Measurements from ENCODE around the gene PLAAT5.

The PLAAT5 gene

DNA sequence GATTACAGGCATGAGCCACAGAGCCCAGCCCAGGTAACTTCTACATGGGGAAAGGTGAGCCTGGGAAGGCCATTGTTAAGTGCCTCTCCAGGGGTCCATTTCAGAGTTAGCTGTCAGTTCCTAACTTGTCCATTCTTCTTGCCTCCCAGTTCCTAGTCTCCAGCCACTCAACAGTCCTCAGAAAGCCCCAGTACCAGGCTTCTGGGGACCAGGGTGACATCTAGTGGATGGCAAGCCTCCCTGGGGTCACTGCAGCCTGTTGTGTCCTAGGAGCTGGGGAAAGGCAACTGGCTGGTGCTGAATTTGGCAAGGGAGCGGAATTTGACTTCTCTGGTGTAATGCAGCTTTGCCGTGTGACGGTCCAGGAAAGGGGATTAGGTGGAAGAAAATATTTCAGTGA, 17.0 kb upstream of the PLAAT5 start:
- H3K4me2 ChIP-seq (ENCODE audit: low read length): no peak overlapping the region
- no peaks in the 10 kb centered on the region for H3K9me2 ChIP-seq (replicated peaks; ENCODE audit: control insufficient read depth, low read length)
- H3K9me3 ChIP-seq (ENCODE audit: control insufficient read depth, insufficient read depth, low read length): no peaks in the 10 kb centered on the region
- no peak for TF ChIP-seq EZH2phosphoT487 (IDR thresholded peaks at IDR 0.05; ENCODE audit: borderline replicate concordance, low read length)
- TF ChIP-seq, protein P1, sequence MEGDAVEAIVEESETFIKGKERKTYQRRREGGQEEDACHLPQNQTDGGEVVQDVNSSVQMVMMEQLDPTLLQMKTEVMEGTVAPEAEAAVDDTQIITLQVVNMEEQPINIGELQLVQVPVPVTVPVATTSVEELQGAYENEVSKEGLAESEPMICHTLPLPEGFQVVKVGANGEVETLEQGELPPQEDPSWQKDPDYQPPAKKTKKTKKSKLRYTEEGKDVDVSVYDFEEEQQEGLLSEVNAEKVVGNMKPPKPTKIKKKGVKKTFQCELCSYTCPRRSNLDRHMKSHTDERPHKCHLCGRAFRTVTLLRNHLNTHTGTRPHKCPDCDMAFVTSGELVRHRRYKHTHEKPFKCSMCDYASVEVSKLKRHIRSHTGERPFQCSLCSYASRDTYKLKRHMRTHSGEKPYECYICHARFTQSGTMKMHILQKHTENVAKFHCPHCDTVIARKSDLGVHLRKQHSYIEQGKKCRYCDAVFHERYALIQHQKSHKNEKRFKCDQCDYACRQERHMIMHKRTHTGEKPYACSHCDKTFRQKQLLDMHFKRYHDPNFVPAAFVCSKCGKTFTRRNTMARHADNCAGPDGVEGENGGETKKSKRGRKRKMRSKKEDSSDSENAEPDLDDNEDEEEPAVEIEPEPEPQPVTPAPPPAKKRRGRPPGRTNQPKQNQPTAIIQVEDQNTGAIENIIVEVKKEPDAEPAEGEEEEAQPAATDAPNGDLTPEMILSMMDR (IDR thresholded peaks at IDR 0.05; ENCODE audit: low read depth, low read length, poor library complexity, severe bottlenecking): peak; percentile 39
- no peaks in the 10 kb centered on the region for H3K4me1 ChIP-seq (ENCODE audit: control insufficient read depth, low read length)
- no peak overlapping the region for H3K27ac ChIP-seq (ENCODE audit: low read depth, low read length)
- H4K20me1 ChIP-seq (ENCODE audit: control insufficient read depth, insufficient read depth, low read depth, low read length): no peaks in the 10 kb centered on the region
- no peaks in the 10 kb centered on the region for H3K36me3 ChIP-seq (ENCODE audit: control insufficient read depth, low read length)
- H3K79me2 ChIP-seq (ENCODE audit: control insufficient read depth, low read length): no peaks in the 10 kb centered on the region
- H3F3A ChIP-seq (ENCODE audit: control insufficient read depth, insufficient read depth): no peaks in the 10 kb centered on the region
- H3K4me3 ChIP-seq (ENCODE audit: low read length): no peak overlapping the region
- H3K27me3 ChIP-seq (ENCODE audit: control insufficient read depth, low read length): 0 out of 2 replicates have a peak, but pooled peaks cover 3% of the 10 kb centered on the region

DNA sequence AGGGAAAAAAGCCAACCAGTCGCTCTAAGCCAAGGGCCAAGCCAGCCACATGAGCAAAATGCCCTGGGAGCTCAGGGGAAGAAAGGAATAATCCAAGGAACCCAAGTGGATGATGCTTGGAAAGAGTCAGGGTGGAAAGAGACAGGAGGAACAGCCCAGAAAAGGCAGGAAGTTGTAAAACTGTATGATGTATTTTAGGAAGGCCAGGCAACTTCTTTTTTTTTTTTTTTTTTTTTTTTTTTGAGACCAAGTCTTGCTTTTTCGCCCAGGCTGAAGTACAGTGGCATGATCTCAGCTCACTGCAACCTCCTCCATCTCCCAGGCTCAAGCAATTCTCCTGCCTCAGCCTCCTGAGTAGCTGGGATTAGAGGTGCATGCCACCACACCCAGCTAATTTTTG, 16.5 kb upstream of the PLAAT5 start:
- Histone ChIP-seq H3F3A (ENCODE audit: control insufficient read depth, insufficient read depth) (no peaks in the 10 kb centered on the region), H3K4me2 (ENCODE audit: low read length) (no peak overlapping the region), H3K27ac (ENCODE audit: low read depth, low read length) (no peak overlapping the region), H3K4me3 (ENCODE audit: low read length) (no peak overlapping the region), H3K9me2 (replicated peaks; ENCODE audit: control insufficient read depth, low read length) (no peaks in the 10 kb centered on the region), H3K27me3 (ENCODE audit: control insufficient read depth, low read length) (0 out of 2 replicates have a peak, but pooled peaks cover 3% of the 10 kb centered on the region), H4K20me1 (ENCODE audit: control insufficient read depth, insufficient read depth, low read depth, low read length) (no peaks in the 10 kb centered on the region), H3K79me2 (ENCODE audit: control insufficient read depth, low read length) (no peaks in the 10 kb centered on the region), H3K9me3 (ENCODE audit: control insufficient read depth, insufficient read depth, low read length) (no peaks in the 10 kb centered on the region), H3K4me1 (ENCODE audit: control insufficient read depth, low read length) (no peaks in the 10 kb centered on the region), H3K36me3 (ENCODE audit: control insufficient read depth, low read length) (no peaks in the 10 kb centered on the region)
- TF ChIP-seq, protein P1 (IDR thresholded peaks at IDR 0.05; ENCODE audit: low read depth, low read length, poor library complexity, severe bottlenecking): no peak
- no peak for TF ChIP-seq EZH2phosphoT487 (IDR thresholded peaks at IDR 0.05; ENCODE audit: borderline replicate concordance, low read length)

DNA sequence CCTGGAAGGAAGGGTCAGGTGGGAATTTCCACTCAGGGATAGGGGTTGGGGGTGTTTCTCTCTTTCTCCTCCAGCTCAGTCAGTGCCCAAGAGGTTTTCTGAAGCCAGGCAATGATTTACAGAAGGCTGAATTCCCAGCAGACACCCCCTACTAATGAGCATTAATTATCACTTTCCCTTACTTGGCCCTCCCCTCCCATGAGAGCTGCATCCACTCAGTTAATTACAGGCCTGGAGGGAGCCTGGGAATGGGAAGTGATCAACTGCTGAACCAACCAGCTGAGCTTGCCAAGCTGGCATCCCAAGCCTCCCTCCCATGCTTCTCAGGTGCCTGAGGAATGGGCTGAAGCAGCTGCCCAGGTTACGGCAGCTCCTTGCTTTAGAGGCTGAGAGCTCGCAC, 15.9 kb upstream of the PLAAT5 start:
- H4K20me1 ChIP-seq (ENCODE audit: control insufficient read depth, insufficient read depth, low read depth, low read length): no peaks in the 10 kb centered on the region
- no peaks in the 10 kb centered on the region for H3K79me2 ChIP-seq (ENCODE audit: control insufficient read depth, low read length)
- H3K36me3 ChIP-seq (ENCODE audit: control insufficient read depth, low read length): no peaks in the 10 kb centered on the region
- no peaks in the 10 kb centered on the region for H3K9me3 ChIP-seq (ENCODE audit: control insufficient read depth, insufficient read depth, low read length)
- no peak overlapping the region for H3K27ac ChIP-seq (ENCODE audit: low read depth, low read length)
- H3K27me3 ChIP-seq (ENCODE audit: control insufficient read depth, low read length): 0 out of 2 replicates have a peak, but pooled peaks cover 3% of the 10 kb centered on the region
- TF ChIP-seq EZH2phosphoT487 (IDR thresholded peaks at IDR 0.05; ENCODE audit: borderline replicate concordance, low read length): no peak
- TF ChIP-seq, protein P1 (IDR thresholded peaks at IDR 0.05; ENCODE audit: low read depth, low read length, poor library complexity, severe bottlenecking): no peak
- no peaks in the 10 kb centered on the region for H3F3A ChIP-seq (ENCODE audit: control insufficient read depth, insufficient read depth)
- H3K4me2 ChIP-seq (ENCODE audit: low read length): no peak overlapping the region
- H3K4me1 ChIP-seq (ENCODE audit: control insufficient read depth, low read length): no peaks in the 10 kb centered on the region
- H3K4me3 ChIP-seq (ENCODE audit: low read length): no peak overlapping the region
- no peaks in the 10 kb centered on the region for H3K9me2 ChIP-seq (replicated peaks; ENCODE audit: control insufficient read depth, low read length)

Measured in DOHH2 (cell line).